ENCODE measurements around the gene UGT1A6.

Gene UGT1A6

GRCh38 chr2:233803292-233803911 lies 110.7 kb downstream of the UGT1A6 start:
- no peak for DNase-seq

- DNase-seq: no peak
Observed at GRCh38 chr2:233803994-233804393, 111.3 kb downstream of the UGT1A6 start.

DNA sequence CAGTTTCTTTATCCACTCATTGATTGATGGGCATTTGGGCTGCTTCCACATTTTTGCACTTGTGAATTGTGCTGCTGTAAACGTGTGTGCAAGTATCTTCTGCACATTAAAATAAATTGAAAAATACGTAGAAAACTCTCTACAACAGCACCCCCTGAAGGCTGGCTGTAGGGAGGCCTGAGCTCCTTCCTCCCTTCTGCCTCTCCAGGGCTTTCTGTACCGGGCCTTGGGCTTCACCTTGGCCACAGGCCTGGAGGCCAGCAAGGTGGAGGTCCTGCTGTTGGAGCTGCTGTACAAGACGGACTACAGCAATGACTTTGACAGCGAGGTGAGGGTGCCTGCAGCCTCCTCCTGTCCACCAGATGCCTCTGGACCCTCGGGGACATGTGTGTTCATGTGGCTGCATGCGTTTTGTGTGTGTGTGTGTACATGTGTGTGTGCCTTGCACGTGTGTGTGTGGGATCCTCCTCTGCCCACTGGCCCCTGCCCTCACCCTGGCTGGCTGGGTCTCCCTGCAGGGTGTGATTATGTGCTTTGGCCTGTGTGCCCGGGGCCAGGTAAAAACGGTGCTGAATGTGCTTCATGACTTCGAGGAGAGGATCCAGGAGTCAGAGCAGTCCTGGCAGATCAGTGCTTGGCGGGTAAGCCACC lies 114.7 kb downstream of the UGT1A6 start:
- DNase-seq: no peak

GRCh38 chr2:233807966-233808935 lies 115.6 kb downstream of the UGT1A6 start:
- no peak for DNase-seq

- DNase-seq: no peak
Observed at GRCh38 chr2:233810385-233810784, 117.7 kb downstream of the UGT1A6 start.

- no peak for DNase-seq
Observed at GRCh38 chr2:233811087-233811486, 118.4 kb downstream of the UGT1A6 start.

DNA sequence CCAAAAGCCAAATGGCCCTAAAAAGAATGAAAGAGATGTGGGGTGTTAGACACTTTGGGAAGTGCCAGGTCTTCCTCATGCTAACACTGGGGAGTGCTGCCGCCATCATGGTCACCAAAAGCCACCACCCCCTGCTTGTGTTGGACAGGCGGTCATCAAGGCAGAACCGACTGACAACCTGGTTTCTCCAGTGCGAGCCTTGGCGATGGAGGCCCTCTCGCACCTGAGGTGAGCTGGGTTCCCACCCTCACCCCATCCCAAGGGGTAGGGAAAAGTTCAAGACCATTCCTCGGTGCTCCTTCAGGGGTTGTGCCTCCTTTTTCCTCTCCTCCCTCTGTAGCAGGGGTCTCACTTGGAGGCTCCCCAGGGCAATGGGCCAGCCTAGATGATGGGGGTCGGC lies 119.0 kb downstream of the UGT1A6 start:
- DNase-seq: no peak

GRCh38 chr2:233813236-233814055 lies 120.8 kb downstream of the UGT1A6 start:
- DNase-seq: no peak

- no peak for DNase-seq
Observed at GRCh38 chr2:233814056-233814835, 121.6 kb downstream of the UGT1A6 start.

DNA sequence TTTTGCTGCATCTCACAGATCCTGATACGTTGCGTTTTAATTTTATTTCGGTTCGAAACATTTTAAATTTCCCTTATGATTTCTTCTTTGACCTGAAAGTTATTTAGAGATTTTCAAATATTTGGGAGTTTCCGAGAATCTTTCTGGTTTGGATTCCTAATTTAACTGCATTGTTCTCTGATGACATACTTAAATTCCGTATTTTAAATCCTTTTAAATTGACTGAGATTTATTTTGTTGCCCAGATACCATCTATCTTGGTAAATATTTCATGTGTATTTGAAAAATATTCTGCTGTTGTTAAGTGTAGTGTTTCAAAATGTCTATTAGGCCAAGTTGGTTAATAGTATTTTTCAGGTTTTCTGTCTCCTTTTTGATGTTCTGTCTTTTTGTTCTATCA lies 123.2 kb downstream of the UGT1A6 start:
- no peak for DNase-seq

GRCh38 chr2:233816334-233816733 lies 123.6 kb downstream of the UGT1A6 start:
- no peak for DNase-seq

DNA sequence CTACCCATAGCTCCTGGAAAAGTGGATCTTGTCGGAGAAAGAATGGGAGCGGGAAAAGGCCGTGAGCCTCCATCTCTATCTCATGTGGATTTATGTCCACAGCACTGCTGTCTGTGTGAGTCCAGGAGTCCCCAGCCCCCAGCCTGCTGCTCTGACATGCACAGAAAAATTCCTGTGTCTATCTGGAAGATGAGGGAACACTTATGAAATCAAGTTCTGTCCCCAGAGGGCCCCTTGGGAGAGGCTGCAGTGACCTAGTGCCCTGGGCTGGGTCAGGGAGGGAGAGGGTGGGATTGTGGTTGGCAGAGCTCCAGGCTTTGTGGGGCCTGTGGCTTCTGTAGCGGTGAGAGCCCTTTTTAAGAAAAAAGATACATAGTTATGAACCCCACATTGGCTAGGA lies 124.1 kb downstream of the UGT1A6 start:
- no peak for DNase-seq

- DNase-seq: no peak
Observed at GRCh38 chr2:233817361-233817911, 124.7 kb downstream of the UGT1A6 start.

GRCh38 chr2:233817995-233818638 lies 125.4 kb downstream of the UGT1A6 start:
- no peak for DNase-seq

DNA sequence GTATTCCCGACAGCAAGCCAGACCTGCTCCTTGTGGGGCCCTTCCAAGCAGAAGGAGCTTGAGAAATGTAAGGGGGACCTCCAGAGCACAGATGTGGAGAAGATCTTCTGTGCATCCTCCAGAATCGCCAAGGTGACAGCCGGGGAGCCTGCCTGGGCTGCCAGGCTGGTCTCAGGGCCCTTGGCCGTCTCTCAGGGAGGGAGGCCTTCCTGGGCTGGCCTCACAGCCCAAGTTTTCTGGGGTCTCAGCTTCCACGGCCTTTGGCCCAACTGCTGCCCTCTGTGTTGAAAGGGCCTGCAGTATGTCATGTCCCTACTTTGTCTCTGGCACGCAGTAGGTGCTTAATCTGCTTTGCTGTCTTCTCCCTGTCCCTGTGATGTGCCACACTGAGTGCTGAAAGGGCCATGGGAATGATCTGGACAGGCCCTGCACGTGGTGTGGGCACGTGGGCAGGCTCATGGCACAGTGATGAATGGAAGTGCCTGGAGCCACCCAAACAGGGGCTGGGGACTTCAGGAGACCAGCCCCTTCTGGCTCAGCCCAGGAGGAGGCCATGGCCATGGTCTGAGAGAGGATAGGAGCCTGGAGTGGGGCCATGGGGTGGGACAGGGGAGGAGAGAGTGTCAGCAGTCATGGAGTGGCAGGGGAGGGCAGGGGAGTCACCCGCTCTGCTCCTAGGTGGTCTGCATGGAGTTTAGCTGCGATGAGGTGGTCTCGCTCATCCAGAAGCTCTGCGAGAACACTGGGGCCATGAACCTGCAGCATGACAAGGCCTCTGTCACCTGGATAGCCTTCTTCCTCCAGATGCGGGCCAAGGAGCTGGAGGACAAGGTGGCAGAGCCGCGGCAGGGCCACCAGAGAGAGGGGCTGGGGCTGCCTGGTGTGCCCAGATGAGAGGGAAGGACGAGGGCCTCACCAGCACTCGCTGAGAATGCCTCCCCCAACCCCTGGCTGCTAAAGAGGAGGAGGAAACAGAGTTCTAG lies 126.2 kb downstream of the UGT1A6 start:
- DNase-seq: no peak

GRCh38 chr2:233819884-233820773 lies 127.4 kb downstream of the UGT1A6 start:
- DNase-seq: no peak

GRCh38 chr2:233820774-233821105 lies 128.1 kb downstream of the UGT1A6 start:
- no peak for DNase-seq

DNA sequence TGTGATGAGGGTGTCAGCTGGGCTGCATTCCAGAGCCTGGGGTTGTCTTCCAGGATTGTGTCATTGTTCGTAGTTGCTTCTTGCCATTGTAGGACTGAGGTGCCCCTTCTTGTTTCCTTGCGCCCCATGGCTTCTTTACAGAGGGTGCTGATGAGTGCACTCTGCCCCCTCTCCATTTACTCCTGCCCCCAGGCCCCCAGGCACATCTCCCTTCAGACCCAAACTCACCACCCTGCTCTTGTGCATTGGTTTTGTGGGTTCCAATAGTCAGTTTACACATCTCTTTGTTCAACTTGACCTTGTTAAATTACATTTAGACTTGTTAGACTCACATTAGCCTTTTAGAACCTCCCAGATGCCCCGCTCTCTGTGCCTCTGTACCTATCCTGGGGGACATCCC lies 128.5 kb downstream of the UGT1A6 start:
- no peak for DNase-seq

DNA sequence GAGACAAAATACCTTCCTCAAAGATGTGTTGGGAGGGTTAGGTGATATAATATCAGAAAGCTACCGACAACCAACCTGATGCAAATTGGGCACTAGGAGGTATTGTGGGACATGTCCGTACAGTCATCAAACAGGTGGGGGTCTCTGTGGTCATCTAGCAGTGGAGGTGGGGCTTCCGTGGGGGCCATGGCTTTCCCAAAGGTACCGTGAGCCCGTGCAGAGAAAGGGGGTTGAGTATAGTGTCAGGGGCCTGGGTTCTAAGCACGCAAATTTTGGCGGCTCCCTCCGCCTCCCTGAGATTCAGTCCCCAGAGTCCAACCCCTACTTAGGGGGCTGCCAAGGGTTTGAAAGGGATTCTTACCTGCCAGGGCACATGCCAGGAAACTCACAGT lies 129.0 kb downstream of the UGT1A6 start:
- DNase-seq: no peak

All from stimulated activated CD4-positive, alpha-beta T cell treated with anti-CD3 and anti-CD28 coated beads, Interleukin-4, amount 100 ng/mL, for 1 hour (primary cell).